Measurements from ENCODE around the gene SH3BP5.

The SH3BP5 gene

GRCh38 chr3:15294929-15295328, 37.5 kb downstream of the SH3BP5 start:
- no peak for DNase-seq

DNA sequence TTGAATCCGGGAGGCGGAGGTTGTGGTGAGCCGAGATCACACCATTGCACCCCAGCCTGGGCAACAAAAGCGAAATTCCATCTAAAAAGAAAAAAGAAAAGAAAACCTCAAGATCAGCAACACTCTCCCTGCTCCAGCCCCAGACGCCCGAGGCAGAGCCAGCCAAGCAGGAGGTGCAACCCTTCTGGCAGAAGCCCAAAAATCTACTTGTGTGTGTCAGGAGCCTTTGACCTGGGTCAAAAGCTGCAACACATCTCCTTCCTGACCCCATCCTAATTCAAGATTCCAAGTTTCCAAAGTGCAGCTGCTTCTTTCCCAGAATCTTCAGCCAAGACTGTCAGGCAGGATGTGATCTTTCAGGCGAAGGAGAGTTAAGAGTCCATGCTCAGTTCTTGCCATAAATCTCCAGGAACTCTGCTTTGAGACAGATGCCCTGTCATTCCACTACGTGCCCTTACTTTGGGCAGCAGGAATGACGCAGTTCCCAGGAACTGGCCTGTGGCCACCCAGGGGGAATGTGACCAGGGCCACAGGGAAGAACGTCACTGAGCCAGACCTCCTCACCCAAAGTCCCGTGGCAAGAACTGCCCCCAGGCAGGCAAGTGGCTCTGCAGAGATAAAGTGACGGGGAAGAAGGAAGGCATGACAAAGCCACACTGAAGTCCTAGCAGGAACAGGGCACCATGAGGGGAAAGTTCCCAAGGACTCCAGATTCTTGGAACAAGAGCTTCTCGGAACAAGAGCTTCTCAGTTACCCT, 39.4 kb downstream of the SH3BP5 start:
- DNase-seq: no peak

- DNase-seq: peak; percentile 81
Observed at GRCh38 chr3:15291589-15292541, 40.5 kb downstream of the SH3BP5 start.

DNA sequence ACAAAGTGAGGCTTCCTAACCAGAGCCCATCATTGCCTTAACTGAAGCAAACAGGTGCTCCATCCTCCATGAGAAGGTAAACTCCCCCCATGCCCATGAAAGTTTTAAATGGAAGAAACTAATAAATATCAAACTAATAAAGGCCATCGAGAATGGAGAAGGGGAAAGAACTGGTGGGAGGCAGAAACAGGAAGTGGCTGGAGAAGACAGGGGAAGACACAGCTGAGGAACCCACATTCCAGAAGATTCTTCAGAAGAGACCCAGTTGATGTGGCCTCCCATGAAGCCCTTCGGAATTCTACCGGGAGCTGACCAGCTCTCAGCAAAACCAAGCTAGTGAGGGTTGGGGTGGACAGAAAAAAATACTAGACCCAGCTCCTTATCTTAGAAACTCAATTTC, 41.6 kb downstream of the SH3BP5 start:
- DNase-seq: no peak

DNA sequence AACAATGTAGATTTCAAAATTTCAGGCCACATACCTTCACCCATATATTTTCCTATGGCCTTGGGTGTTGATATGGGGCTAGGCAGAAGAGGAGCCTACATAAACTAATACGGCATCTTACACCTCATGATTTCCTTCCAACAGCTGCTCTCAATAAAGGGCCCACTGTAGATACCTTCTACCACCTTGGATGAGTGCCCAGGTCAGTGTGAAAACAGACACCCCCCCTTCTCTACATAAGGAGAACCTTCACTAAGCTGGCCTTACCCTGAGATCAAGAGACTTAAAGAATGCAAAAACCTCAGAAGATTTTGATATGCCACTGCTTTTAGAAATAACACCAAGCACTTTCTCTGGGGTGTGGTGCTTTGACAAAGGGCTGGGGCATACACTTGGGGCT, 42.7 kb downstream of the SH3BP5 start:
- no peak for DNase-seq

DNA sequence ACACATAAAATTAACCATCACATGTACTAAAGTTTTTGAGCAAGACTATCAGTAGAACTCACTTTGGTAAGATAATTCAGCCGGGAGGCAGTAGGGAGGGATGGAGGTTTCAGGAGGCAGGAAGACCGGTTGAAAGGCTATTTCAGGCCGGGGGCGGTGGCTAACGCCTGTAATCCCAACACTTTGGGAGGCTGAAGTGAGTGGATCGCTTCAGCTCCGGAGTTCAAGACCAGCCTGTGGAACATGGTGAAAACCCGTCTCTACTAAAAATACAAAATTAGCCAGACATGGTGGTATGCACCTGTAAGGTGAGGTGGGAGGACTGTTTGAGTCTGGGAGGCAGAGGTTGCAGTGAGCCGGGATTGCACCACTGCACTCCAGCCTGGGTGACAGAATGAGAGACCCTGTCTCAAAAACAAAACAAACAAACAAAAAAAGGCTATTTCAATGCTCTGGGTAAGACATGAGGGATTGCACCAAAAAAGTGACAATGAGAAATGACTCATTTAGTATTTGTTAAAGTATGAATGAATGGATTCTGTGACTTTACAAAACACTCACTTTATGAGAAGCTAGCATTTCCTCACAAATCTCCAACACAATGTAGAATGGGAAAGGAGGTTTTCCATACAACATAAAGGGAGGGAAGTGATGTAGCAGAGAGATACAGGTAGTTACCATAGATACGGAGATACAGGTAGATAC, 43.9 kb downstream of the SH3BP5 start:
- DNase-seq: no peak

- no peak for DNase-seq
Observed at GRCh38 chr3:15287565-15288330, 44.6 kb downstream of the SH3BP5 start.

GRCh38 chr3:15286022-15286421, 46.4 kb downstream of the SH3BP5 start:
- no peak for DNase-seq

GRCh38 chr3:15284121-15284889, 48.1 kb downstream of the SH3BP5 start:
- DNase-seq: no peak

DNA sequence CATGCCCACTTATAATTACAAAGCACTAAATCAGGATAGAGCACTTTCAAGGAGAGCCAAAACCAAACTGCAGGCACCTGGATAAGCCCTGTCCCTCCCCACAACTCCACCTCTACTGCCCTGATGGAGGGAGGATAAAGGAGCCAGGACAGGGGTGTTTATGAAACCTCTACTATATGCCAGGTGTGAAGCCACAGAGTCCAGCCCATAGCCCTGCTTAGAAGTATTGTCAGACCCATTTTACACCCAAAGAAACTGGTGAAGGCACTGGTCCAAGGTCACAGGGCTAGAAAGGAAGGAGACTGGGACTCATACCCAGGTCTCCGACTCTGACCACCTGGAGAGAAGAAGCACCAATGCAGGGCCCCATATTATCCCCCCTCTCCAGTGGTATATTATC, 48.7 kb downstream of the SH3BP5 start:
- DNase-seq: no peak

DNA sequence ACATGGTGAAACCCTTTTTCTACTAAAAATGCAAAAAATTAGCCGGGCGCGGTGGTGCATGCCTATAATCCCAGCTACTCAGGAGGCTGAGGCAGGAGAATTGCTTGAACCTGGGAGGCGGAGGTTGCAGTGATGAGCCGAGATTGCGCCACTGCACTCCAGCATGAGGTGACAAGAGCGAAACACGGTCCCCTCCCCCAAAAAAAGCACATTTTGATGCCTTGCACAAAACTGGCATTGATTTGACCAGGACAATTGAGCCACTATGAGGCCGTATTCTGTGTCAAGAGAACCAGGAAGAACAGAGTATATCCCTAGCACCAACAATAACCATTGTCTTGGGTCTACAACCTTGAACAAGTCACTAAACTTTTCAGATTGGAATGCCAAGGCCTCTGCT, 50.6 kb downstream of the SH3BP5 start:
- no peak for DNase-seq

DNA sequence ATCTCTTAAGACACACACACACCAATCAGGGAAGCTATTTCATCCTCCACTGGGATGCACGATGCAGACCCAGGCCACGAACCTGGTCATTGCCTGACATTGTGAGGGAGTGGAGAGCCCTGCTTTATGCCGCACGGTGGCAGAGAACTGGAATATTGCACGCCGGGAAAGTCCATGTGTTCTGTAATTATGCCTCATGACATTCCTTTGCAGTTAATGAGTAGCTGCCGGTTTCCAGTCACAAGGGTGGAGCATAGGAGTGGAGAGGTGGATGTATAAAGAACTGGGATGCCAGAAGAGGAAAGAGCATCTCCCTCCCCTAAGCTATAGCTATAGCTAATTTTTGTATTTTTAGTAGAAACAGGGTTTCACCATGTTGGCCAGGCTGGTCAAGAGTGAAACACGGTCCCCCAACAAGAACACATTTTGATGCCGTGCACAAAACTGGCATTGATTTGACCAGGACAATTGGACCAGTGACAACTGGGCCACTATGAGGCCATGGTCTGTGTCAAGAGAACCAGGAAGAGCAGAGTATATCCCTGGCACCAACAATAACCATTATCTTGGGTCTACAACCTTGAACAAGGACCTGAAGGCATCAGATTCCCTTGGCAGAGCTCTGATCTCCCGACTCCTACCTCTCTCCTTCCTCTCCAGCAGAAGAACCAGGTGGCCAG, 51.4 kb downstream of the SH3BP5 start:
- peak; percentile 17 for DNase-seq

GRCh38 chr3:15279671-15280402, 52.5 kb downstream of the SH3BP5 start:
- peak; percentile 34 for DNase-seq

GRCh38 chr3:15279205-15279604, 53.2 kb downstream of the SH3BP5 start:
- DNase-seq: no peak

DNA sequence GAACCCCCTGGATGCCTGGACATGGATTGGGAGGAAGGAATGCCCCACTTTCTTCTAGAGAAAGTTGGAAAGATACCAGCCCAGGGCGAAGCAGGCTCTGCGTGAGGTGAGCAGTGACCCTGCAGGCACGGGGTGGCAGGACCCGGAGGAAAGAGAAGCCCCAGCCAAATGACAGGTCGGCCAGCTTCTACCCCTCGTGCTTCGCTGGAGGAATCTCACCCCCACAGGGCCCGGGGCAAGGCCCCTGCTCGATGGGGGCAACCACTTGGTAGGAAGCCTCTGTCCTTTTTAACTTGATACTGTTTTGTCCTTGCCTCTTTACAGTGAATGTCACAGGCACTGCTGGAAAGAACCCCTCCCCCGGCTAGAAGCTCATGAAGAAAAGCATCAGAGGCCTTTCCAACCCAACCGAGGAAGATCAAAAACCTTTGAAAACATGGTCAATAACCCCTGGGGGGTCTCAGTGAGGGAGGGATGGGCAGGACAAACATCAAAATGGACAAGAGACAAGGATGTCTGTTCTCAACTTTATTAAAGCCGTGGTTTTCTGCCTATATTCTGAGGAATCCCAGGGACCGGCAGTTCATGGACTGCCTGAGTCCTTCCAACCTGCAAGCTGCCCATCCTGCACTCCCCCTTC, 54.4 kb downstream of the SH3BP5 start:
- DNase-seq: no peak

GRCh38 chr3:15276028-15276724, 56.2 kb downstream of the SH3BP5 start:
- no peak for DNase-seq

DNA sequence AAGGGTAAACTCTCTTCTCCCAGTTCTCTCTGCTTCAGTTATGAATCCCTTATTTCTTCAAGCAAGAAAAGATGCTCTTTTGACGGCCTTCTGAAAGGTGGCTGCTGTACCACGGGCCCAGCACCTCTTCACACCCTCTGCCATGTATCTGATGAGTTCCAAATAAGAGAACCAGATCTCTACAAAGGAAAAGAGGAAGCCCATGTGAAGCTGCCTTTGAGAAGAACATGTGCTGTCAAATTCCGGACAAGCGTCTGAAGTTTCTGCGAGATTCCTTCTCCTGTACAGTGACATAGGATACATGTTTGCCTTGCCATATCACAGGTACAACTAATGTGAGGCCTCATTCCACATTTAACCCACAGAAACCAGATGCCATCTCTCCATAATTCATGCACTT, 59.2 kb downstream of the SH3BP5 start:
- DNase-seq: peak; percentile 54

- peak; percentile 66 for DNase-seq
Observed at GRCh38 chr3:15272426-15273196, 59.8 kb downstream of the SH3BP5 start.
